T-helper 17 cell (primary cell): ENCODE data around the gene COPS7A. TPM values are rescaled to one million over a fixed set of nuclear protein-coding genes. Genes with fewer than 3 reads are reported as not detected.
A peak's percentile ranks its signal among the peaks of the same experiment; 100 is the strongest.

Experiments used
- ATAC-seq: fragments of 150-1000 bp; cut with Tn5 transposase; 2 replicates; pipeline ENCODE4 v1.10.0; 2021; ENCODE audit warnings: mild to moderate bottlenecking, moderate library complexity
- DNase-seq, 3 donors: peaks; one replicate each; pipeline versions ENCODE4 v3.0.0 to v3.0.0-alpha.2; 2020 to 2021
- H3K9me3 ChIP-seq: one replicate; pipeline ENCODE4 v1.7.0; 2013; ENCODE audit warnings: low read length, mild to moderate bottlenecking; ENCODE audit not compliant: control insufficient read depth, poor library complexity, severe bottlenecking
- H3K27ac Mint-ChIP-seq: one replicate; pipeline ENCODE4 v1.8.0; 2022; ENCODE audit warnings: mild to moderate bottlenecking, moderate library complexity, mixed read lengths
- H3K27me3 Mint-ChIP-seq: one replicate; pipeline ENCODE4 v1.8.0; 2022; ENCODE audit warnings: mixed read lengths
- H3K36me3 Mint-ChIP-seq: one replicate; pipeline ENCODE4 v1.8.0; 2022; ENCODE audit warnings: low read depth, mixed read lengths
- H3K4me1 Mint-ChIP-seq: one replicate; pipeline ENCODE4 v1.8.0; 2022; ENCODE audit warnings: mild to moderate bottlenecking, mixed read lengths
- H3K4me3 Mint-ChIP-seq: one replicate; pipeline ENCODE4 v1.8.0; 2022; ENCODE audit warnings: mild to moderate bottlenecking, moderate library complexity, mixed read lengths
- total RNA-seq, 4 donors: library from RNA in 2 of 4; stranded (reverse) in 2 of 4; gene quantifications; one replicate each; pipeline ENCODE4 v1.2.3 and lab custom pipeline; 2022 to 2026

The COPS7A gene
- total RNA-seq, 2 donors from 2014 or later, result 13.9 to 17.9 TPM

GRCh38 chr12:6747216-6747615, 23.4 kb downstream of the COPS7A start:
- Mint-ChIP-seq H3K27ac (peak overlapping the region; percentile 63), H3K4me1 (peaks cover 19% of the 10 kb centered on the region), H3K4me3 (no peak overlapping the region), H3K36me3 (peaks cover 12% of the 10 kb centered on the region), H3K27me3 (no peaks in the 10 kb centered on the region)
- no peaks in the 10 kb centered on the region for H3K9me3 ChIP-seq
- DNase-seq (no peak), ATAC-seq (no peak)

- H3K4me1 Mint-ChIP-seq, result peaks cover 32% of the 10 kb centered on the region
- no peaks in the 10 kb centered on the region for H3K9me3 ChIP-seq
- H3K4me3 Mint-ChIP-seq, result no peak overlapping the region
- H3K27ac Mint-ChIP-seq, result peak overlapping the region; percentile 63
- DNase-seq (no peak), ATAC-seq (no peak)
- peaks cover 12% of the 10 kb centered on the region for H3K36me3 Mint-ChIP-seq
- no peaks in the 10 kb centered on the region for H3K27me3 Mint-ChIP-seq
Observed at GRCh38 chr12:6748761-6749160, 24.9 kb downstream of the COPS7A start.

GRCh38 chr12:6750506-6750905, 26.7 kb downstream of the COPS7A start:
- peaks cover 29% of the 10 kb centered on the region for H3K4me1 Mint-ChIP-seq
- no peak for DNase-seq
- no peak for ATAC-seq
- peak overlapping the region; percentile 93 for H3K27ac Mint-ChIP-seq
- no peaks in the 10 kb centered on the region for H3K27me3 Mint-ChIP-seq
- peaks cover 12% of the 10 kb centered on the region for H3K36me3 Mint-ChIP-seq
- no peak overlapping the region for H3K4me3 Mint-ChIP-seq
- H3K9me3 ChIP-seq, result no peaks in the 10 kb centered on the region

GRCh38 chr12:6751767-6752166, 27.9 kb downstream of the COPS7A start:
- H3K9me3 ChIP-seq, result no peaks in the 10 kb centered on the region
- peaks cover 12% of the 10 kb centered on the region for H3K36me3 Mint-ChIP-seq
- H3K27ac Mint-ChIP-seq, result peak overlapping the region; percentile 93
- ATAC-seq (no peak), DNase-seq (no peak)
- H3K27me3 Mint-ChIP-seq, result no peaks in the 10 kb centered on the region
- H3K4me3 Mint-ChIP-seq, result peak overlapping the region; percentile 96
- H3K4me1 Mint-ChIP-seq, result peaks cover 28% of the 10 kb centered on the region

- DNase-seq (no peak), ATAC-seq (no peak)
- Mint-ChIP-seq H3K27me3 (peaks cover 5% of the 10 kb centered on the region), H3K36me3 (peaks cover 12% of the 10 kb centered on the region), H3K27ac (peak overlapping the region; percentile 93), H3K4me3 (peak overlapping the region; percentile 96), H3K4me1 (peaks cover 28% of the 10 kb centered on the region)
- no peaks in the 10 kb centered on the region for H3K9me3 ChIP-seq
Observed at GRCh38 chr12:6752167-6752920, 28.5 kb downstream of the COPS7A start.

GRCh38 chr12:6752921-6753771, 29.3 kb downstream of the COPS7A start, which contains the start of gene MLF2:
Gene MLF2 (minus strand): TSS chr12:6753141. CDS start chr12:6752334, 807 bp downstream.
- peak within 1 kb of the TSS; percentile 93 for H3K27ac Mint-ChIP-seq
- ATAC-seq, result peak; percentile 93
- peak within 1 kb of the TSS; percentile 96 for H3K4me3 Mint-ChIP-seq
- no peaks in the 10 kb centered on the region for H3K9me3 ChIP-seq
- H3K36me3 Mint-ChIP-seq, result peaks cover 5% of the 10 kb centered on the region
- peak; percentile 90 to 95 (median 94) for DNase-seq
- peaks cover 5% of the 10 kb centered on the region for H3K27me3 Mint-ChIP-seq
- peaks cover 28% of the 10 kb centered on the region for H3K4me1 Mint-ChIP-seq

GRCh38 chr12:6753772-6754356, 30.0 kb downstream of the COPS7A start:
- ATAC-seq (no peak), DNase-seq (no peak)
- peaks cover 5% of the 10 kb centered on the region for H3K27me3 Mint-ChIP-seq
- peaks cover 34% of the 10 kb centered on the region for H3K4me1 Mint-ChIP-seq
- no peaks in the 10 kb centered on the region for H3K9me3 ChIP-seq
- H3K4me3 Mint-ChIP-seq, result peak overlapping the region; percentile 96
- peaks cover 4% of the 10 kb centered on the region for H3K36me3 Mint-ChIP-seq
- H3K27ac Mint-ChIP-seq, result peak overlapping the region; percentile 93

- H3K27ac Mint-ChIP-seq, result peak overlapping the region; percentile 93
- ATAC-seq (no peak), DNase-seq (no peak)
- H3K9me3 ChIP-seq, result no peaks in the 10 kb centered on the region
- peaks cover 2% of the 10 kb centered on the region for H3K36me3 Mint-ChIP-seq
- peaks cover 35% of the 10 kb centered on the region for H3K4me1 Mint-ChIP-seq
- H3K27me3 Mint-ChIP-seq, result peaks cover 5% of the 10 kb centered on the region
- peak overlapping the region; percentile 39 for H3K4me3 Mint-ChIP-seq
Observed at GRCh38 chr12:6754411-6754810, 30.6 kb downstream of the COPS7A start.

- Mint-ChIP-seq H3K36me3 (peaks cover 2% of the 10 kb centered on the region), H3K27me3 (peaks cover 14% of the 10 kb centered on the region), H3K4me3 (no peak overlapping the region), H3K27ac (peak overlapping the region; percentile 83), H3K4me1 (peaks cover 27% of the 10 kb centered on the region)
- no peak for DNase-seq
- no peak for ATAC-seq
- H3K9me3 ChIP-seq, result no peaks in the 10 kb centered on the region
Observed at GRCh38 chr12:6757028-6757690, 33.3 kb downstream of the COPS7A start.

GRCh38 chr12:6758506-6759095, 34.8 kb downstream of the COPS7A start:
- Mint-ChIP-seq H3K27ac (peak overlapping the region; percentile 83), H3K4me3 (no peak overlapping the region), H3K27me3 (peaks cover 20% of the 10 kb centered on the region), H3K36me3 (peaks cover 2% of the 10 kb centered on the region), H3K4me1 (peaks cover 15% of the 10 kb centered on the region)
- ATAC-seq (no peak), DNase-seq (no peak)
- no peaks in the 10 kb centered on the region for H3K9me3 ChIP-seq

GRCh38 chr12:6759741-6760140, 35.9 kb downstream of the COPS7A start:
- ATAC-seq (no peak), DNase-seq (no peak)
- no peak overlapping the region for H3K27ac Mint-ChIP-seq
- H3K9me3 ChIP-seq, result no peaks in the 10 kb centered on the region
- H3K36me3 Mint-ChIP-seq, result peaks cover 2% of the 10 kb centered on the region
- no peak overlapping the region for H3K4me3 Mint-ChIP-seq
- H3K27me3 Mint-ChIP-seq, result peaks cover 29% of the 10 kb centered on the region
- peaks cover 16% of the 10 kb centered on the region for H3K4me1 Mint-ChIP-seq

- H3K9me3 ChIP-seq, result no peaks in the 10 kb centered on the region
- Mint-ChIP-seq H3K27me3 (peaks cover 51% of the 10 kb centered on the region), H3K36me3 (peaks cover 11% of the 10 kb centered on the region), H3K27ac (no peak overlapping the region), H3K4me1 (peaks cover 32% of the 10 kb centered on the region), H3K4me3 (no peak overlapping the region)
- DNase-seq, result no peak
- no peak for ATAC-seq
Observed at GRCh38 chr12:6763380-6763779, 39.5 kb downstream of the COPS7A start.
